BJ (cell line): Measurements from ENCODE around the gene PSME4. TPM values are rescaled to one million over a fixed set of nuclear protein-coding genes. Genes with fewer than 3 reads are reported as not detected.

Source experiments
- CTCF ChIA-PET: fragments of 350-600 bp; formaldehyde crosslinking; extraction: SDS; loops from one replicate; lab custom pipeline; 2021; ENCODE audit warnings: antibody characterized with exemption, inconsistent platforms; lab: Yijun Ruan, JAX
- POLR2A ChIA-PET: fragments of 300-600 bp; sonication (Branson Sonifier 250); formaldehyde crosslinking; extraction: SDS; loops from one replicate; lab custom pipeline; 2021; ENCODE audit warnings: antibody characterized with exemption; lab: Charles Lee
- DNase-seq: peaks from one replicate; pipeline ENCODE4 v3.0.0-alpha.2; 2011; ENCODE audit warnings: low read depth
- H3K27me3 ChIP-seq: 2 replicates; pipeline ENCODE4 v1.6.0; 2011; ENCODE audit warnings: low read length; ENCODE audit not compliant: control insufficient read depth, insufficient read depth
- H3K36me3 ChIP-seq: 2 replicates; pipeline ENCODE4 v1.5.1; 2011; ENCODE audit warnings: low read length; ENCODE audit not compliant: control insufficient read depth, insufficient read depth
- H3K4me3 ChIP-seq: 2 replicates; pipeline ENCODE4 v1.5.1; 2011; ENCODE audit warnings: low read depth, mild to moderate bottlenecking, control low read depth, low read length
- polyA plus RNA-seq: library from polyadenylated mRNA; depleted of rRNA; stranded (reverse); fragments of >200 nt; gene quantifications from 2 replicates; pipeline ENCODE4 v1.2.3, GENCODE V29; 2011
- TF ChIP-seq, protein P1 (sequence below): IDR thresholded peaks from 2 replicates; pipeline ENCODE4 v1.5.1; 2011; ENCODE audit warnings: low read depth, mild to moderate bottlenecking, control low read depth, inconsistent platforms, low read length, moderate library complexity; ENCODE audit not compliant: insufficient read depth

The PSME4 gene
- polyA plus RNA-seq, 1 experiment, result 14.9 TPM

DNA sequence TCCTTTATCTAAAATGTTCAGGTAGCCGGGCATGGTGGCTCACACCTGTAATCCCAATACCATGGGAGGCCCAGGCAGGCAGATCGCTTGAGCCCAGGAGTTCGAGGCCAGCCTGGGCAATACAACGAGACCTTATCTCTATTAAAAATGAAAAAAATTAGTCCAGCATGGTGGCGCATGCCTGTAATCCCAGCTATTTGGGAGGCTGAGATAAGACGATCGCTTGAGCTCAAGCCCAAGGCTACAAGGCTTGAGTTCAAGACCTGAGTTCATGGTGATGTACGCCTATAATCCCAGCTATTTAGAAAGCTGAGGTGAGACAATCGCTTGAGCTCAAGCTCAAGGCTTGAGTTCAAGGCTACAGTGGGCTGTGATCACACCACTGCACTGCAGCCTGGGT, 65.4 kb downstream of the PSME4 start:
- TF ChIP-seq, protein P1, sequence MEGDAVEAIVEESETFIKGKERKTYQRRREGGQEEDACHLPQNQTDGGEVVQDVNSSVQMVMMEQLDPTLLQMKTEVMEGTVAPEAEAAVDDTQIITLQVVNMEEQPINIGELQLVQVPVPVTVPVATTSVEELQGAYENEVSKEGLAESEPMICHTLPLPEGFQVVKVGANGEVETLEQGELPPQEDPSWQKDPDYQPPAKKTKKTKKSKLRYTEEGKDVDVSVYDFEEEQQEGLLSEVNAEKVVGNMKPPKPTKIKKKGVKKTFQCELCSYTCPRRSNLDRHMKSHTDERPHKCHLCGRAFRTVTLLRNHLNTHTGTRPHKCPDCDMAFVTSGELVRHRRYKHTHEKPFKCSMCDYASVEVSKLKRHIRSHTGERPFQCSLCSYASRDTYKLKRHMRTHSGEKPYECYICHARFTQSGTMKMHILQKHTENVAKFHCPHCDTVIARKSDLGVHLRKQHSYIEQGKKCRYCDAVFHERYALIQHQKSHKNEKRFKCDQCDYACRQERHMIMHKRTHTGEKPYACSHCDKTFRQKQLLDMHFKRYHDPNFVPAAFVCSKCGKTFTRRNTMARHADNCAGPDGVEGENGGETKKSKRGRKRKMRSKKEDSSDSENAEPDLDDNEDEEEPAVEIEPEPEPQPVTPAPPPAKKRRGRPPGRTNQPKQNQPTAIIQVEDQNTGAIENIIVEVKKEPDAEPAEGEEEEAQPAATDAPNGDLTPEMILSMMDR, result no peak
- H3K27me3 ChIP-seq, result no peaks in the 10 kb centered on the region
- ChIA-PET CTCF (no interaction called here), POLR2A (no interaction called here)
- no peak for DNase-seq
- no peak overlapping the region for H3K4me3 ChIP-seq
- peaks cover 1% of the 10 kb centered on the region; the same call in 1 of the 2 replicates for H3K36me3 ChIP-seq

DNA sequence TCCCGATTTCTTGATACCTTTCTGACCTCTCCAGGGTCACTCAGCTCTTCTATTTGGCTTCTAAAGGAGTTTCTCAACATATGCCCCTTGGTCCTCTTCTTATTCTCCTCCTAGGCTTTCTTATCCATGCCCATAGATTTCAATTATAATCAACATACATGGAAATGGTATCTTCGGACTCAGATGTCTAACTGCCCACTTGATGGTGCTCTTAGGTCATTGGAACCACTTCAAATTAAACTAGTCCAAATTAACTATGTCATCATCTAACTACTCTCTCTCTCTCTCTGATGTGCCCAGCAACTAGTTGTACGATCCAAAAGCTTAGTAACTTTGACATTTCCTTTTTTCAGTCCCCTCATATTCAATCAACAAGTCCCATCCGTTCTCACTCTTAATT, 67.8 kb downstream of the PSME4 start:
- CTCF ChIA-PET, result interaction anchor here (0.9 kb wide), 1 partner anchor 10 kb away, joined by 3 read pairs; no protein-coding TSS in a partner anchor
- H3K36me3 ChIP-seq, result peaks cover 4% of the 10 kb centered on the region
- DNase-seq, result no peak

DNA sequence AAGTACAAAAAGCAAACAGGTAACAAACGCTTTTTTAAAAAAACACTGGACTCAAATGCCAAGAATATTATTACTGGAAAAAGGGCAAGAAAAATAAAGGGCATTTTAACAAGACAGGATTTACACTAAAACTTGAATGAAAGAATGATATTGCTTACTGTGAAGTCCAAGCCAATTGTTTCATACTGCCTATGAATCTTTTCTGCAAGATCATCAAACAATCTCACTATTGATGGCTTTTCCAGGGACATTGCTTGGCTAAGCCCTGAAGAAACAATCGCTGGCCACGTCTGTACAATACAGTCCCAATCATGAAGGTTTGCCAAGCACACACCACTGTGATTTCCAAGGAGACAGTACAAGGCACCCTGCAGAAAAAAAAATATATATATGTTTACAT, 69.6 kb downstream of the PSME4 start:
- ChIA-PET POLR2A (no interaction called here), CTCF (no interaction called here)
- H3K4me3 ChIP-seq, result no peak overlapping the region
- TF ChIP-seq, protein P1, result no peak
- DNase-seq, result no peak
- no peaks in the 10 kb centered on the region for H3K27me3 ChIP-seq
- H3K36me3 ChIP-seq, result peaks cover 4% of the 10 kb centered on the region

More for the DNA sequence above, 67.8 kb downstream of the PSME4 start:
- TF ChIP-seq, protein P1, result no peak
- POLR2A ChIA-PET, result no interaction called here
- no peak overlapping the region for H3K4me3 ChIP-seq
- H3K27me3 ChIP-seq, result no peaks in the 10 kb centered on the region

- DNase-seq, result no peak
- TF ChIP-seq, protein P1, result no peak
- peaks cover 4% of the 10 kb centered on the region for H3K36me3 ChIP-seq
- ChIA-PET CTCF (no interaction called here), POLR2A (no interaction called here)
- no peaks in the 10 kb centered on the region for H3K27me3 ChIP-seq
- no peak overlapping the region for H3K4me3 ChIP-seq
These were observed 73.9 kb downstream of the PSME4 start for GRCh38 chr2:53896864-53897263.

- TF ChIP-seq, protein P1, result no peak
- ChIA-PET POLR2A (no interaction called here), CTCF (no interaction called here)
- no peaks in the 10 kb centered on the region for H3K27me3 ChIP-seq
- no peak overlapping the region for H3K4me3 ChIP-seq
- no peak for DNase-seq
- H3K36me3 ChIP-seq, result peaks cover 3% of the 10 kb centered on the region
These were observed 84.2 kb downstream of the PSME4 start for GRCh38 chr2:53886406-53887280.
